Ishikawa (cell line): Measurements from ENCODE around the gene COL8A2.

ENCODE experiments used
- CEBPB ChIP-seq: IDR thresholded peaks from 2 replicates; pipeline ENCODE4 v1.6.1; 2012
- CREB1 ChIP-seq: IDR thresholded peaks from 2 replicates; pipeline ENCODE4 v1.6.1; 2012; ENCODE audit warnings: low read depth
- EGR1 ChIP-seq: IDR thresholded peaks from 2 replicates; pipeline ENCODE4 v1.6.1; 2012
- EP300 ChIP-seq: IDR thresholded peaks from 2 replicates; pipeline ENCODE4 v1.6.1; 2012; ENCODE audit warnings: borderline replicate concordance
- FOXM1 ChIP-seq: IDR thresholded peaks from 2 replicates; pipeline ENCODE4 v1.6.1; 2012; ENCODE audit warnings: low read depth, borderline replicate concordance
- NFIC ChIP-seq: IDR thresholded peaks from 2 replicates; pipeline ENCODE4 v1.6.1; 2012
- RAD21 ChIP-seq: IDR thresholded peaks from 2 replicates; pipeline ENCODE4 v1.6.1; 2012; ENCODE audit warnings: low read depth
- TAF1 ChIP-seq: IDR thresholded peaks from 2 replicates; pipeline ENCODE4 v1.6.1; 2012; ENCODE audit warnings: low read depth, mild to moderate bottlenecking
- TCF12 ChIP-seq: IDR thresholded peaks from 2 replicates; pipeline ENCODE4 v1.6.1; 2012; ENCODE audit warnings: low read depth
- TEAD4 ChIP-seq: IDR thresholded peaks from 2 replicates; pipeline ENCODE4 v1.6.1; 2012
- YY1 ChIP-seq: IDR thresholded peaks from 2 replicates; pipeline ENCODE4 v1.6.1; 2012; ENCODE audit warnings: low read depth
- ZBTB7A ChIP-seq: IDR thresholded peaks from 2 replicates; pipeline ENCODE4 v1.6.1; 2012; ENCODE audit warnings: low read depth
- TF ChIP-seq, protein P1 (sequence below): IDR thresholded peaks from 2 replicates; pipeline ENCODE4 v1.6.1; 2012
- TF ChIP-seq, protein P2 (sequence below): IDR thresholded peaks from 2 replicates; pipeline ENCODE4 v1.6.1; 2012
- TF ChIP-seq, protein P3 (sequence below): IDR thresholded peaks from 2 replicates; pipeline ENCODE4 v1.6.1; 2012; ENCODE audit warnings: low read depth, mild to moderate bottlenecking

Gene COL8A2

DNA sequence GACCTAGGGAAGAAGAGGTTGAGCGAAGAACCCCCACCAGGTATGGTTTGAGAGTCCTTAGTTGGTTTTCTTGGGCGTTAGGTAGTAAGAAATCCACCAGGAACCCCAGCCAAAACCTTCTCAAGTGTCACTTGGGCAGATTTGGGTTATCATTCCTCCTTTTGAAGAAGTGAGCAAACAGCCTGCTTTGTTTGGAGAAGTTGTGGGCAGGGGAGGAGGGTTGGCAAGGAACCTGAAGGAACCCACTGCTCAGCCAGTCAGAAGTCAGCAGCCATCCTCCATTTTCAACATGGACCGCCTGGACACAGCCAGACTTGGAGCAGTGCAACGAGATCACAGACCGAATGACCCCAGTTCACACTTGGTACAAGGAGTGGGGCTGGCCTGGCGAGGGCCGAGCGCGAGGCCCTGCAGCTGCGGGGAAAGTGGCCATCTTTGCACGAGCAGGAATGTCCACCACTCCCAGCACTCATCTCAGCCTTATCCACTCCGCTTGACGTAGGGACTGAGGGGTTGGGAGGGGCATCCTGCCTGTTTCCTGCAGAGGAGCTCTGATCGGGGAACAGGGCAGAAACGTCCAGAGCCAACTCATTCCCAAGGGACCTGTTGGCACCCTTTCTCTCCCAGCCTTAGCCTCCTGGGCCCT is 29.1 kb downstream of the COL8A2 start:
- TF ChIP-seq FOXM1: no peak
- TF ChIP-seq TEAD4: no peak
- TF ChIP-seq CEBPB: no peak
- TF ChIP-seq EP300: no peak
- TF ChIP-seq CREB1: no peak

DNA sequence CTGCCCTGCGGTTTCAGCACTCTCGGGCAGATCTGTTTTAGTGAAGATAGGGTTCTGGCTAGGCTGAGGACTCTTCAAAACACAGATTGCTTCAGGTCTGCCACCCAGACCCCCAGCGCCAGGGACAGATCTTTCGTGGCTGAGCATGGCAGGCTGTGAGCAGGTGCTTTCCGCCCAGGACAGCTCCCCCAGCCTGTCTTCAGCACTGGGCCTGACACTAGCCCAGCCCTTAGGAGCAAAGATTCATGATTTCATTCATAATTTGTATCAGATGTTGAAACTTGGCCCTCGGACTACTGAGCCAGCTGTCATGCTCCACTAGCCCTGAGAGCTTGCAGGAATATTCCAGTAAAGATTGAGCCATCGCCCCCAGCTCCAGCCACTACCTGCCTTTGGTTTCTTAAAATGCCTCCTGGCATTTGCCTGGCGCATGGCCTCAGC is 30.4 kb downstream of the COL8A2 start:
- TF ChIP-seq ZBTB7A (no peak), NFIC (no peak), EP300 (no peak), TEAD4 (no peak), TAF1 (no peak), YY1 (no peak), CREB1 (no peak), TCF12 (no peak), EGR1 (no peak), RAD21 (no peak)
- TF ChIP-seq, protein P1, sequence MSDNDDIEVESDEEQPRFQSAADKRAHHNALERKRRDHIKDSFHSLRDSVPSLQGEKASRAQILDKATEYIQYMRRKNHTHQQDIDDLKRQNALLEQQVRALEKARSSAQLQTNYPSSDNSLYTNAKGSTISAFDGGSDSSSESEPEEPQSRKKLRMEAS: no peak
- TF ChIP-seq, protein P2, sequence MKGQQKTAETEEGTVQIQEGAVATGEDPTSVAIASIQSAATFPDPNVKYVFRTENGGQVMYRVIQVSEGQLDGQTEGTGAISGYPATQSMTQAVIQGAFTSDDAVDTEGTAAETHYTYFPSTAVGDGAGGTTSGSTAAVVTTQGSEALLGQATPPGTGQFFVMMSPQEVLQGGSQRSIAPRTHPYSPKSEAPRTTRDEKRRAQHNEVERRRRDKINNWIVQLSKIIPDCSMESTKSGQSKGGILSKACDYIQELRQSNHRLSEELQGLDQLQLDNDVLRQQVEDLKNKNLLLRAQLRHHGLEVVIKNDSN: no peak
- TF ChIP-seq, protein P3, sequence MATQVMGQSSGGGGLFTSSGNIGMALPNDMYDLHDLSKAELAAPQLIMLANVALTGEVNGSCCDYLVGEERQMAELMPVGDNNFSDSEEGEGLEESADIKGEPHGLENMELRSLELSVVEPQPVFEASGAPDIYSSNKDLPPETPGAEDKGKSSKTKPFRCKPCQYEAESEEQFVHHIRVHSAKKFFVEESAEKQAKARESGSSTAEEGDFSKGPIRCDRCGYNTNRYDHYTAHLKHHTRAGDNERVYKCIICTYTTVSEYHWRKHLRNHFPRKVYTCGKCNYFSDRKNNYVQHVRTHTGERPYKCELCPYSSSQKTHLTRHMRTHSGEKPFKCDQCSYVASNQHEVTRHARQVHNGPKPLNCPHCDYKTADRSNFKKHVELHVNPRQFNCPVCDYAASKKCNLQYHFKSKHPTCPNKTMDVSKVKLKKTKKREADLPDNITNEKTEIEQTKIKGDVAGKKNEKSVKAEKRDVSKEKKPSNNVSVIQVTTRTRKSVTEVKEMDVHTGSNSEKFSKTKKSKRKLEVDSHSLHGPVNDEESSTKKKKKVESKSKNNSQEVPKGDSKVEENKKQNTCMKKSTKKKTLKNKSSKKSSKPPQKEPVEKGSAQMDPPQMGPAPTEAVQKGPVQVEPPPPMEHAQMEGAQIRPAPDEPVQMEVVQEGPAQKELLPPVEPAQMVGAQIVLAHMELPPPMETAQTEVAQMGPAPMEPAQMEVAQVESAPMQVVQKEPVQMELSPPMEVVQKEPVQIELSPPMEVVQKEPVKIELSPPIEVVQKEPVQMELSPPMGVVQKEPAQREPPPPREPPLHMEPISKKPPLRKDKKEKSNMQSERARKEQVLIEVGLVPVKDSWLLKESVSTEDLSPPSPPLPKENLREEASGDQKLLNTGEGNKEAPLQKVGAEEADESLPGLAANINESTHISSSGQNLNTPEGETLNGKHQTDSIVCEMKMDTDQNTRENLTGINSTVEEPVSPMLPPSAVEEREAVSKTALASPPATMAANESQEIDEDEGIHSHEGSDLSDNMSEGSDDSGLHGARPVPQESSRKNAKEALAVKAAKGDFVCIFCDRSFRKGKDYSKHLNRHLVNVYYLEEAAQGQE: no peak

DNA sequence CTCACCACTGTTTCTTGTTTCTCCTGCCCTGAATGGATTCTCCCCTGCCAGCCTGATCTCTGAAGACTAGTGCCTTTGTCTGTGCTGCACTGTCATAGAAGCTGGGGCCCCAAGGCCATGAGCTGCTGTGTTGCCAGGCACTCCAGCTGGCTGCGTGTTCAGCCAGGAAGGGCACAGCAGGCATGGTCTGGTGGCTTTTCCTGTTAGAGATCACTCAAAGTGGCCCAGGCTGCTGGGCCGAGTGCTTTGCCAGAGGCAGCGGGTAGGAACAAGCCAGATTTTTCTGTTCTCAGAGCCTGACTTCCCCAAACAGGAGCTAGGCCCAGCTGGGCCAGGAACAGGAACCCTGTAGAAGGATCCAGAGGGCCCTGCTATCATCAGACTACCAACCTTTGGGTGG is 31.1 kb downstream of the COL8A2 start:
- TF ChIP-seq FOXM1 (no peak), TCF12 (no peak), ZBTB7A (no peak), TAF1 (no peak), NFIC (no peak), CEBPB (no peak), RAD21 (no peak), EGR1 (no peak), YY1 (no peak), TEAD4 (no peak), CREB1 (no peak), EP300 (no peak)
- TF ChIP-seq, protein P2: no peak
- TF ChIP-seq, protein P3: no peak
- TF ChIP-seq, protein P1: no peak

DNA sequence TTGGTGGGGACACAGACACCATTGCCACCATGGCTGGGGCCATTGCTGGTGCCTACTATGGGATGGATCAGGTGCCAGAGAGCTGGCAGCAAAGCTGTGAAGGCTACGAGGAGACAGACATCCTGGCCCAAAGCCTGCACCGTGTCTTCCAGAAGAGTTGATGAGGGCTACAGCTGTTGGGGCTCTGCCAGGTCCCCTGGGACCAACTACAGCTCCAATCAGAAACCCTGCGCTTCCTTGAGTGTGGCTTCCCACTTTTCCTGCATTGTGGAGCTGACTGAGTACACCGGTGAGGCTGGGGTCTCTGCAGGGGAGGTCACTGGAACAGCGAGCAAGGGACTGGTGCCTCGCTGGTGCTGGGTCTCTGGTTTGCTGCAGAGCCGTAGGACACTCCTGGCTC is 31.8 kb downstream of the COL8A2 start:
- TF ChIP-seq EGR1 (no peak), TAF1 (no peak)

DNA sequence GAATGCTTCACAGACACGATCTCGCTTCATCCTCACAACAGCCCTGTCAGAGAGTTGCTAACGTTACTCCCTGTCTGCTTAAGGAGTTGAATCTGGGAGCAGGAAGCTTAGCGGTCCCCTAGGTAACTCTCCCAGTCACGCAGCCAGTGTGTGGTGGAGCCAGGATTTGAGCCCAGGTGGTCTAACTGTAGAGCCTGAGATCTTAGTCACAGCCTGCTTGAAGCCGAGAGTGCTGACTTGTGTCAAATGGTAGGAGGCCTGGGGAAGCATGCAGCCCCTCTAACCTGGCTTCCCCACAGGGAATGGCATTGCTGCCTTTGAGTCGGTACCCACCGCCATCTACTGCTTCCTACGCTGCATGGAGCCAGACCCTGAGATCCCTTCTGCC is 32.2 kb downstream of the COL8A2 start:
- TF ChIP-seq EGR1: no peak
- TF ChIP-seq FOXM1: no peak
- TF ChIP-seq NFIC: no peak
- no peak for TF ChIP-seq YY1
- no peak for TF ChIP-seq CREB1
- no peak for TF ChIP-seq ZBTB7A
- no peak for TF ChIP-seq RAD21
- TF ChIP-seq, protein P3: no peak
- TF ChIP-seq EP300: no peak
- TF ChIP-seq, protein P2: no peak
- TF ChIP-seq TAF1: no peak
- TF ChIP-seq CEBPB: no peak
- TF ChIP-seq TEAD4: no peak
- no peak for TF ChIP-seq TCF12
- TF ChIP-seq, protein P1: no peak
